ENCODE results near the gene VSTM2B. TPM values are rescaled to one million over a fixed set of nuclear protein-coding genes. Genes with fewer than 3 reads are reported as not detected.

Gene VSTM2B
- total RNA-seq, 1 experiment from 2014 or later = 0.31 TPM

GRCh38 chr19:29586401-29586800, 60.6 kb downstream of the VSTM2B start:
- WGBS (ENCODE audit: extremely low coverage, insufficient read length, low lambda C conversion rate) = no CpG with 5 or more reads among the region's 2 CpGs
- no peak overlapping the region for H3K14ac ChIP-seq (ENCODE audit: insufficient read depth, low read length)
- H3K9ac ChIP-seq (ENCODE audit: extremely low read depth, insufficient read length, low read length) = no peak overlapping the region
- no peak overlapping the region for H2BK12ac ChIP-seq (ENCODE audit: insufficient read length, low read depth, low read length)
- H3K36me3 Mint-ChIP-seq (ENCODE audit: insufficient read depth in 1 of 3, low read depth in 3 of 3) = no peaks in the 10 kb centered on the region; a peak in 1 of 7 replicates
- H3K9me3 ChIP-seq (ENCODE audit: control insufficient read depth, low read depth, low read length) = no peaks in the 10 kb centered on the region
- H2AFZ ChIP-seq (ENCODE audit: low read length) = no peak overlapping the region
- H2BK5ac ChIP-seq (ENCODE audit: insufficient read length, low read length) = no peak overlapping the region
- peaks cover 0 to 4% of the 10 kb centered on the region in 2 experiments; a peak in 4 of 5 replicates for H3K9me3 Mint-ChIP-seq
- no peak overlapping the region for H4K5ac ChIP-seq (ENCODE audit: insufficient read length, low read depth, low read length)
- no peak overlapping the region for H3K4ac ChIP-seq (ENCODE audit: low read depth, low read length)
- DNase-seq = no peak
- no peak overlapping the region for H3K23ac ChIP-seq (ENCODE audit: insufficient read length, low read depth, low read length)
- no peak overlapping the region for H3K4me2 ChIP-seq (ENCODE audit: insufficient read depth, insufficient read length, low read length)
- no peaks in the 10 kb centered on the region for H3K4me1 ChIP-seq (ENCODE audit: insufficient read depth, low read length)
- no peaks in the 10 kb centered on the region for H3K23me2 ChIP-seq (ENCODE audit: insufficient read length, low read depth, low read length, poor library complexity, severe bottlenecking)
- no peak overlapping the region for H4K91ac ChIP-seq (ENCODE audit: insufficient read length, low read depth, low read length)
- no peak overlapping the region for H4K8ac ChIP-seq (replicated peaks; ENCODE audit: insufficient read length, low read depth, low read length)
- no peak overlapping the region for H2BK20ac ChIP-seq (ENCODE audit: low read depth, low read length, poor library complexity, severe bottlenecking)
- H3K4me1 Mint-ChIP-seq = peaks cover 0 to 2% of the 10 kb centered on the region in 2 experiments; a peak in 1 of 4 replicates
- H3T11ph ChIP-seq (ENCODE audit: low read length) = no peak overlapping the region
- H3K27me3 ChIP-seq (ENCODE audit: insufficient read depth, low read length) = no peaks in the 10 kb centered on the region
- no peak overlapping the region for H3K4me3 Mint-ChIP-seq
- no peak overlapping the region for H3K56ac ChIP-seq (ENCODE audit: insufficient read length, low read depth, low read length)
- no peaks in the 10 kb centered on the region for H3K79me1 ChIP-seq (ENCODE audit: insufficient read depth, low read depth, low read length, poor library complexity, severe bottlenecking)
- no peak overlapping the region for H2BK15ac ChIP-seq (ENCODE audit: low read depth, low read length)
- no peaks in the 10 kb centered on the region for H4K20me1 ChIP-seq (ENCODE audit: control insufficient read depth, insufficient read depth, insufficient read length)
- no peak overlapping the region for H3K27ac Mint-ChIP-seq
- H3K27ac ChIP-seq (ENCODE audit: insufficient read length, low read depth, low read length) = no peak overlapping the region
- no peak for TF ChIP-seq CTCF (conservative IDR thresholded peaks at IDR 0.05)
- peaks cover 81% of the 10 kb centered on the region for H3K27me3 Mint-ChIP-seq (ENCODE audit: low read depth)
- no peak overlapping the region for H2AK5ac ChIP-seq (ENCODE audit: insufficient read length, low read length)
- no peak overlapping the region for H3K18ac ChIP-seq (ENCODE audit: insufficient read length, low read depth, low read length)
- no peak overlapping the region for H2BK120ac ChIP-seq (ENCODE audit: low read depth, low read length, poor library complexity, severe bottlenecking)
- no peaks in the 10 kb centered on the region for H3K79me2 ChIP-seq (ENCODE audit: insufficient read depth, low read length)
